DMS53 treated with DMSO at 0.1 percent for 48 hours (cell line): ENCODE data around the gene CYBC1.
A peak's percentile ranks its signal among the peaks of the same experiment; 100 is the strongest.
"Not testable (repeated sequence)": the region's sequence is repeated elsewhere in the genome, so short reads cannot be mapped to it uniquely, and the experiment has no call there.

Experiments used
- DNase-seq: peaks from one replicate; lab custom pipeline; 2025; ENCODE audit not compliant: unreplicated experiment; lab: John Stamatoyannopoulos, UW

Gene CYBC1

GRCh38 chr17:82479602-82480001 lies 29.1 kb upstream of the CYBC1 start:
- DNase-seq, result no peak

- DNase-seq, result no peak
These were observed 27.4 kb upstream of the CYBC1 start for GRCh38 chr17:82477934-82478333.

GRCh38 chr17:82475458-82475857 lies 24.9 kb upstream of the CYBC1 start:
- no peak for DNase-seq

- DNase-seq, result no peak
These were observed 23.9 kb upstream of the CYBC1 start for GRCh38 chr17:82474223-82475010.

GRCh38 chr17:82470065-82470464 lies 19.5 kb upstream of the CYBC1 start:
- DNase-seq, result no peak

GRCh38 chr17:82468692-82469091 lies 18.1 kb upstream of the CYBC1 start:
- DNase-seq, result no peak

GRCh38 chr17:82465023-82465603 lies 14.6 kb upstream of the CYBC1 start:
- no peak for DNase-seq

- DNase-seq, result no peak
These were observed 14.0 kb upstream of the CYBC1 start for GRCh38 chr17:82464567-82464929.

- no peak for DNase-seq
These were observed 13.5 kb upstream of the CYBC1 start for GRCh38 chr17:82463925-82464566.

- no peak for DNase-seq
These were observed 12.8 kb upstream of the CYBC1 start for GRCh38 chr17:82463391-82463790.

- peak; percentile 94 for DNase-seq
These were observed 11.4 kb upstream of the CYBC1 start for GRCh38 chr17:82461827-82462524.

GRCh38 chr17:82459936-82460335 lies 9.4 kb upstream of the CYBC1 start:
- not testable (repeated sequence) for DNase-seq

GRCh38 chr17:82458885-82459424 lies 8.4 kb upstream of the CYBC1 start:
- no peak for DNase-seq

- peak; percentile 98 for DNase-seq
These were observed 7.8 kb upstream of the CYBC1 start, which contains the start of gene NARF for GRCh38 chr17:82458179-82458884. NARF (plus strand) TSS chr17:82458741; CDS start chr17:82458804, 63 bp downstream.

- DNase-seq, result peak; percentile 84
These were observed 7.3 kb upstream of the CYBC1 start for GRCh38 chr17:82457929-82458178.

- no peak for DNase-seq
These were observed 6.7 kb upstream of the CYBC1 start for GRCh38 chr17:82457073-82457928.

GRCh38 chr17:82453706-82454105 lies 3.2 kb upstream of the CYBC1 start:
- not testable (repeated sequence) for DNase-seq

- not testable (repeated sequence) for DNase-seq
These were observed 2.6 kb upstream of the CYBC1 start for GRCh38 chr17:82453151-82453550.

- DNase-seq, result no peak
These were observed 1.6 kb upstream of the CYBC1 start for GRCh38 chr17:82452162-82452561.

- DNase-seq, result no peak
These were observed 632 bp downstream of the CYBC1 start for GRCh38 chr17:82449883-82450356.
